ENCODE data around the gene MAPK14. TPM values are rescaled to one million over a fixed set of nuclear protein-coding genes. Genes with fewer than 3 reads are reported as not detected.

Gene MAPK14
- total and polyA plus RNA-seq, 9 of the 15 experiments (the other 6 are each of a cell fraction or from before 2014, with no cell fraction given) = 8.8 to 62.7 (median 35.5) TPM

DNA sequence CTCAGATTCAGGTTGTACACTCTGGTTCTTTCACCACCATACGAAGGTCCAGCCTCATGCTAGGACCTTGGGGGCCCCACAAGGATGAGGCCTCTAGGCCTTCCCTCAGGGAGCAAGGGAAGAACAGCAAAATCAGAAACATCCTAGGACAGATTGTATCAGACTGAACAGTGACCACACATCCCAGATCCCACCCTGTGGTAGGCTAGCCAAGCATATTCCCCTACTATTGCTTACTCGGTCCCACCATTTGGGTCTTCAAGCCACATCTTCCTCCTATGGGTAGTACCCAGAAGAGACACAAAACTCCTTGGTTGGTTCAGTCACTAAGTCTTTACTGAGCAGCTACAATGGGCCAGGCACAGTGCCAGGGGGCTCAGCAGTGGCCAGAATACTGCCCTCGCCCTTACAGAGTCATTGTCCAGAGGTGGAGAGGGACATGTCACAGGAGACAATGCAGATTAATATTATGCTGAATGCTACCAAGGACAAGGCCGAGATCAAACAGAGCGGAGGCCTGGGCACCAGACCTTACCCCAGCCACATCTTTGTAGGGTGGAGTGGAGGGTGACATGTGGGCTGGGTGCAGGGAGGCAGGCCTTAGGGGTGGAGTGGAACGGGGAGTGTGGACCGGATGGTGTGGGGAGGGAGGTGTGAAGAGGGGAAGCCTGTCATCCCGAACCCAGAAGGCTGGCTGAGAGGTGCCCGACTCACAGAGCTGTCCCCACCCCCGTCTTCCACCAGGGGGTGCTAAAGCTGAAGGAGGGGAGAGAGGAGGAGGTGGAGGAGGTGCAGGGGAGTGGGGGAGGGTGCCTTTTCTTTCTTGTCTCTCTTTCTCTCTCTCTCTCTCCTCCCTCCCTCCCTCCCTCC lies 95.9 kb downstream of the MAPK14 start (continued):
- TF ChIP-seq, protein P1, sequence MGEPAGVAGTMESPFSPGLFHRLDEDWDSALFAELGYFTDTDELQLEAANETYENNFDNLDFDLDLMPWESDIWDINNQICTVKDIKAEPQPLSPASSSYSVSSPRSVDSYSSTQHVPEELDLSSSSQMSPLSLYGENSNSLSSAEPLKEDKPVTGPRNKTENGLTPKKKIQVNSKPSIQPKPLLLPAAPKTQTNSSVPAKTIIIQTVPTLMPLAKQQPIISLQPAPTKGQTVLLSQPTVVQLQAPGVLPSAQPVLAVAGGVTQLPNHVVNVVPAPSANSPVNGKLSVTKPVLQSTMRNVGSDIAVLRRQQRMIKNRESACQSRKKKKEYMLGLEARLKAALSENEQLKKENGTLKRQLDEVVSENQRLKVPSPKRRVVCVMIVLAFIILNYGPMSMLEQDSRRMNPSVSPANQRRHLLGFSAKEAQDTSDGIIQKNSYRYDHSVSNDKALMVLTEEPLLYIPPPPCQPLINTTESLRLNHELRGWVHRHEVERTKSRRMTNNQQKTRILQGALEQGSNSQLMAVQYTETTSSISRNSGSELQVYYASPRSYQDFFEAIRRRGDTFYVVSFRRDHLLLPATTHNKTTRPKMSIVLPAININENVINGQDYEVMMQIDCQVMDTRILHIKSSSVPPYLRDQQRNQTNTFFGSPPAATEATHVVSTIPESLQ (CRISPR knock-in tag; IDR thresholded peaks at IDR 0.05) = 0 out of 2 replicates have a peak, but pooled peaks have one; percentile 47
- TF ChIP-seq NCOA1 (IDR thresholded peaks at IDR 0.05; ENCODE audit: low read depth) (no peak), SMC3 (conservative IDR thresholded peaks at IDR 0.05; ENCODE audit: insufficient read depth, low read depth, low read length) (peak; percentile 85), RFX7 (CRISPR knock-in tag; IDR thresholded peaks at IDR 0.05) (no peak), TCFL5 (CRISPR knock-in tag; conservative IDR thresholded peaks at IDR 0.05) (no peak), PCBP1 (IDR thresholded peaks at IDR 0.05; ENCODE audit: low read depth, low read length, poor library complexity, severe bottlenecking) (peak; percentile 28), YY1 (IDR thresholded peaks at IDR 0.05; ENCODE audit: borderline replicate concordance in 1 of 3, control insufficient read depth in 1 of 3, extremely low read depth in 1 of 3, insufficient read depth in 3 of 3, insufficient read length in 1 of 3, insufficient replicate concordance in 2 of 3, low read depth in 1 of 3, low read length in 2 of 3) (peak in 1 of 3 experiments; percentile 45), RCOR1 (IDR thresholded peaks at IDR 0.05; ENCODE audit: borderline replicate concordance in 1 of 2, low read depth in 2 of 2, low read length in 2 of 2) (peak; percentile 37 to 67; a peak in 2 of 4 replicates), TCF3 (CRISPR knock-in tag; IDR thresholded peaks at IDR 0.05) (0 out of 2 replicates have a peak, but pooled peaks have one; percentile 6), MAZ (CRISPR knock-in tag; conservative IDR thresholded peaks at IDR 0.05 in 1 of 2, IDR thresholded peaks at IDR 0.05 in 1 of 2) (peak; percentile 74 to 87), SIRT6 (IDR thresholded peaks at IDR 0.05; ENCODE audit: low read depth, low read length) (no peak), ADNP (tag; IDR thresholded peaks at IDR 0.05) (0 out of 2 replicates have a peak, but pooled peaks have one; percentile 18)
- TF ChIP-seq, protein P2, sequence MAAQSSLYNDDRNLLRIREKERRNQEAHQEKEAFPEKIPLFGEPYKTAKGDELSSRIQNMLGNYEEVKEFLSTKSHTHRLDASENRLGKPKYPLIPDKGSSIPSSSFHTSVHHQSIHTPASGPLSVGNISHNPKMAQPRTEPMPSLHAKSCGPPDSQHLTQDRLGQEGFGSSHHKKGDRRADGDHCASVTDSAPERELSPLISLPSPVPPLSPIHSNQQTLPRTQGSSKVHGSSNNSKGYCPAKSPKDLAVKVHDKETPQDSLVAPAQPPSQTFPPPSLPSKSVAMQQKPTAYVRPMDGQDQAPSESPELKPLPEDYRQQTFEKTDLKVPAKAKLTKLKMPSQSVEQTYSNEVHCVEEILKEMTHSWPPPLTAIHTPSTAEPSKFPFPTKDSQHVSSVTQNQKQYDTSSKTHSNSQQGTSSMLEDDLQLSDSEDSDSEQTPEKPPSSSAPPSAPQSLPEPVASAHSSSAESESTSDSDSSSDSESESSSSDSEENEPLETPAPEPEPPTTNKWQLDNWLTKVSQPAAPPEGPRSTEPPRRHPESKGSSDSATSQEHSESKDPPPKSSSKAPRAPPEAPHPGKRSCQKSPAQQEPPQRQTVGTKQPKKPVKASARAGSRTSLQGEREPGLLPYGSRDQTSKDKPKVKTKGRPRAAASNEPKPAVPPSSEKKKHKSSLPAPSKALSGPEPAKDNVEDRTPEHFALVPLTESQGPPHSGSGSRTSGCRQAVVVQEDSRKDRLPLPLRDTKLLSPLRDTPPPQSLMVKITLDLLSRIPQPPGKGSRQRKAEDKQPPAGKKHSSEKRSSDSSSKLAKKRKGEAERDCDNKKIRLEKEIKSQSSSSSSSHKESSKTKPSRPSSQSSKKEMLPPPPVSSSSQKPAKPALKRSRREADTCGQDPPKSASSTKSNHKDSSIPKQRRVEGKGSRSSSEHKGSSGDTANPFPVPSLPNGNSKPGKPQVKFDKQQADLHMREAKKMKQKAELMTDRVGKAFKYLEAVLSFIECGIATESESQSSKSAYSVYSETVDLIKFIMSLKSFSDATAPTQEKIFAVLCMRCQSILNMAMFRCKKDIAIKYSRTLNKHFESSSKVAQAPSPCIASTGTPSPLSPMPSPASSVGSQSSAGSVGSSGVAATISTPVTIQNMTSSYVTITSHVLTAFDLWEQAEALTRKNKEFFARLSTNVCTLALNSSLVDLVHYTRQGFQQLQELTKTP (IDR thresholded peaks at IDR 0.05; ENCODE audit: low read depth in 1 of 2, partially characterized antibody in 2 of 2) = peak in 1 of 2 experiments; percentile 47
- TF ChIP-seq, protein P3, sequence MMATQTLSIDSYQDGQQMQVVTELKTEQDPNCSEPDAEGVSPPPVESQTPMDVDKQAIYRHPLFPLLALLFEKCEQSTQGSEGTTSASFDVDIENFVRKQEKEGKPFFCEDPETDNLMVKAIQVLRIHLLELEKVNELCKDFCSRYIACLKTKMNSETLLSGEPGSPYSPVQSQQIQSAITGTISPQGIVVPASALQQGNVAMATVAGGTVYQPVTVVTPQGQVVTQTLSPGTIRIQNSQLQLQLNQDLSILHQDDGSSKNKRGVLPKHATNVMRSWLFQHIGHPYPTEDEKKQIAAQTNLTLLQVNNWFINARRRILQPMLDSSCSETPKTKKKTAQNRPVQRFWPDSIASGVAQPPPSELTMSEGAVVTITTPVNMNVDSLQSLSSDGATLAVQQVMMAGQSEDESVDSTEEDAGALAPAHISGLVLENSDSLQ (IDR thresholded peaks at IDR 0.05) = peak; percentile 45; the same call in 1 of the 2 replicates
